HUES6 (cell line): Measurements from ENCODE around the gene PRSS33.

ENCODE experiments used
- H3K27ac ChIP-seq: 2 replicates; pipeline ENCODE4 v1.7.0; 2013; ENCODE audit warnings: low read depth, mild to moderate bottlenecking, low read length, inconsistent platforms
- H3K27me3 ChIP-seq: 2 replicates; pipeline ENCODE4 v1.6.1; 2013; ENCODE audit warnings: low read length; ENCODE audit not compliant: control insufficient read depth, insufficient read depth
- H3K36me3 ChIP-seq: 2 replicates; pipeline ENCODE4 v1.6.1; 2013; ENCODE audit warnings: low read length; ENCODE audit not compliant: control insufficient read depth, insufficient read depth
- H3K4me1 ChIP-seq: 2 replicates; pipeline ENCODE4 v1.6.1; 2013; ENCODE audit warnings: low read length; ENCODE audit not compliant: control insufficient read depth, insufficient read depth
- H3K4me3 ChIP-seq: 2 replicates; pipeline ENCODE4 v1.5.1; 2013; ENCODE audit warnings: low read depth, low read length
- H3K9ac ChIP-seq: one replicate; pipeline ENCODE4 v1.6.1; 2013; ENCODE audit warnings: mild to moderate bottlenecking, low read length
- H3K9me3 ChIP-seq: 2 replicates; pipeline ENCODE4 v1.6.1; 2013; ENCODE audit warnings: low read depth, low read length; ENCODE audit not compliant: control insufficient read depth, insufficient read depth

Gene PRSS33

GRCh38 chr16:2787406-2787805 lies at the start of gene PRSS33:
TSS of gene PRSS33 (minus strand) at chr16:2787560. CDS start at chr16:2786547, 1,013 bp downstream.
- 0 out of 2 replicates have a peak, but pooled peaks cover 8% of the 10 kb centered on the region for H3K4me1 ChIP-seq
- H3K27me3 ChIP-seq: peaks cover 37% of the 10 kb centered on the region
- H3K27ac ChIP-seq: no peak within 1 kb of the TSS
- no peak within 1 kb of the TSS for H3K4me3 ChIP-seq
- no peak within 1 kb of the TSS for H3K9ac ChIP-seq
- no peaks in the 10 kb centered on the region for H3K36me3 ChIP-seq
- no peaks in the 10 kb centered on the region for H3K9me3 ChIP-seq

- H3K27me3 ChIP-seq: no peaks in the 10 kb centered on the region
- H3K9ac ChIP-seq: peak overlapping the region; percentile 26
- H3K4me3 ChIP-seq: no peak overlapping the region
- no peaks in the 10 kb centered on the region for H3K36me3 ChIP-seq
- peak overlapping the region; percentile 49; the same call in 1 of the 2 replicates for H3K27ac ChIP-seq
- peaks cover 15% of the 10 kb centered on the region for H3K4me1 ChIP-seq
- H3K9me3 ChIP-seq: no peaks in the 10 kb centered on the region
Measured at GRCh38 chr16:2836646-2837508, 49.5 kb upstream of the PRSS33 start.

- Histone ChIP-seq H3K4me1 (peaks cover 15% of the 10 kb centered on the region), H3K9ac (peak overlapping the region; percentile 63), H3K27ac (peak overlapping the region; percentile 49; the same call in 1 of the 2 replicates)
Measured at GRCh38 chr16:2835638-2836493, 48.5 kb upstream of the PRSS33 start.

GRCh38 chr16:2834968-2835367 lies 47.6 kb upstream of the PRSS33 start:
- Histone ChIP-seq H3K27me3 (no peaks in the 10 kb centered on the region), H3K9ac (no peak overlapping the region), H3K27ac (no peak overlapping the region), H3K36me3 (no peaks in the 10 kb centered on the region), H3K4me1 (peaks cover 15% of the 10 kb centered on the region), H3K9me3 (no peaks in the 10 kb centered on the region), H3K4me3 (no peak overlapping the region)

More at GRCh38 chr16:2835638-2836493, 48.5 kb upstream of the PRSS33 start:
- Histone ChIP-seq H3K36me3 (no peaks in the 10 kb centered on the region), H3K27me3 (no peaks in the 10 kb centered on the region), H3K9me3 (no peaks in the 10 kb centered on the region), H3K4me3 (no peak overlapping the region)

- H3K4me1 ChIP-seq: peaks cover 15% of the 10 kb centered on the region
- no peaks in the 10 kb centered on the region for H3K9me3 ChIP-seq
- H3K27me3 ChIP-seq: no peaks in the 10 kb centered on the region
- H3K36me3 ChIP-seq: no peaks in the 10 kb centered on the region
- no peak overlapping the region for H3K4me3 ChIP-seq
- H3K9ac ChIP-seq: no peak overlapping the region
- no peak overlapping the region for H3K27ac ChIP-seq
Measured at GRCh38 chr16:2833776-2834175, 46.4 kb upstream of the PRSS33 start.

- H3K36me3 ChIP-seq: no peaks in the 10 kb centered on the region
- no peak overlapping the region for H3K9ac ChIP-seq
- H3K4me1 ChIP-seq: peaks cover 15% of the 10 kb centered on the region
- no peak overlapping the region for H3K27ac ChIP-seq
- H3K4me3 ChIP-seq: no peak overlapping the region
- H3K9me3 ChIP-seq: no peaks in the 10 kb centered on the region
- H3K27me3 ChIP-seq: no peaks in the 10 kb centered on the region
Measured at GRCh38 chr16:2831203-2831602, 43.8 kb upstream of the PRSS33 start.

- Histone ChIP-seq H3K27me3 (no peaks in the 10 kb centered on the region), H3K36me3 (no peaks in the 10 kb centered on the region), H3K4me1 (peaks cover 7% of the 10 kb centered on the region; the same call in 1 of the 2 replicates), H3K4me3 (no peak overlapping the region), H3K9ac (no peak overlapping the region), H3K9me3 (no peaks in the 10 kb centered on the region), H3K27ac (no peak overlapping the region)
Measured at GRCh38 chr16:2830355-2830695, 43.0 kb upstream of the PRSS33 start.

- Histone ChIP-seq H3K36me3 (no peaks in the 10 kb centered on the region), H3K4me3 (no peak within 1 kb of the TSS), H3K27me3 (no peaks in the 10 kb centered on the region)
Measured at GRCh38 chr16:2829501-2830354, 42.4 kb upstream of the PRSS33 start, which contains the start of gene ZG16B. TSS of gene ZG16B (plus strand) at chr16:2830303. CDS start at chr16:2830442, 139 bp downstream.

GRCh38 chr16:2828876-2829430 lies 41.6 kb upstream of the PRSS33 start:
- Histone ChIP-seq H3K36me3 (no peaks in the 10 kb centered on the region), H3K27me3 (no peaks in the 10 kb centered on the region), H3K9ac (no peak overlapping the region), H3K4me3 (no peak overlapping the region), H3K27ac (no peak overlapping the region), H3K9me3 (no peaks in the 10 kb centered on the region), H3K4me1 (peaks cover 5% of the 10 kb centered on the region; the same call in 1 of the 2 replicates)

More at GRCh38 chr16:2829501-2830354, 42.4 kb upstream of the PRSS33 start, which contains the start of gene ZG16B:
- no peaks in the 10 kb centered on the region for H3K9me3 ChIP-seq
- H3K4me1 ChIP-seq: peaks cover 5% of the 10 kb centered on the region; the same call in 1 of the 2 replicates
- no peak within 1 kb of the TSS for H3K9ac ChIP-seq
- H3K27ac ChIP-seq: no peak within 1 kb of the TSS

GRCh38 chr16:2828521-2828840 lies 41.1 kb upstream of the PRSS33 start:
- H3K9me3 ChIP-seq: no peaks in the 10 kb centered on the region
- H3K9ac ChIP-seq: no peak overlapping the region
- H3K27ac ChIP-seq: no peak overlapping the region
- H3K4me1 ChIP-seq: peaks cover 5% of the 10 kb centered on the region; the same call in 1 of the 2 replicates
- H3K36me3 ChIP-seq: no peaks in the 10 kb centered on the region
- H3K4me3 ChIP-seq: no peak overlapping the region
- no peaks in the 10 kb centered on the region for H3K27me3 ChIP-seq
